HepG2 (cell line): Measurements from ENCODE around the gene TBC1D14. TPM values are rescaled to one million over a fixed set of nuclear protein-coding genes. Genes with fewer than 3 reads are reported as not detected.
A peak's percentile ranks its signal among the peaks of the same experiment; 100 is the strongest.

Experiments
- ATF6 ChIP-seq: sonication (generic); formaldehyde crosslinking; conservative IDR thresholded peaks from 2 replicates; pipeline ENCODE4 v1.4.0; 2020; ENCODE audit warnings: missing genetic modification reagents
- BRCA1 ChIP-seq: sonication (generic); formaldehyde crosslinking; IDR thresholded peaks from 2 replicates; pipeline ENCODE4 v1.4.0; 2020; ENCODE audit warnings: missing genetic modification reagents
- CENPBD1 ChIP-seq: sonication (generic); formaldehyde crosslinking; IDR thresholded peaks from 2 replicates; pipeline ENCODE4 v1.8.0; 2022; ENCODE audit warnings: missing genetic modification reagents, low read depth, mild to moderate bottlenecking, borderline replicate concordance
- KMT2B ChIP-seq: IDR thresholded peaks from 2 replicates; pipeline ENCODE4 v1.6.1; 2016; ENCODE audit warnings: missing genetic modification reagents, missing compliant biosample characterization
- NBN ChIP-seq: fragments of 450-650 bp; conservative IDR thresholded peaks from 2 replicates; pipeline ENCODE4 v1.6.1; 2017
- NFAT5 ChIP-seq: sonication (generic); formaldehyde crosslinking; IDR thresholded peaks from 2 replicates; pipeline ENCODE4 v1.4.0; 2020; ENCODE audit warnings: missing genetic modification reagents
- REL ChIP-seq: sonication (generic); formaldehyde crosslinking; conservative IDR thresholded peaks from 2 replicates; pipeline ENCODE4 v1.8.0; 2022; ENCODE audit warnings: mild to moderate bottlenecking, missing genetic modification reagents, moderate library complexity
- SETDB1 ChIP-seq: sonication (generic); formaldehyde crosslinking; IDR thresholded peaks from 2 replicates; pipeline ENCODE4 v1.5.1; 2020; ENCODE audit warnings: missing genetic modification reagents, mild to moderate bottlenecking, borderline replicate concordance
- SRY ChIP-seq: sonication (generic); formaldehyde crosslinking; IDR thresholded peaks from 2 replicates; pipeline ENCODE4 v1.8.0; 2022; ENCODE audit warnings: mild to moderate bottlenecking, missing genetic modification reagents
- TAF1 ChIP-seq: sonication (generic); formaldehyde crosslinking; IDR thresholded peaks from 2 replicates; pipeline ENCODE4 v1.4.0; 2020; ENCODE audit warnings: missing genetic modification reagents
- XRCC5 ChIP-seq: fragments of 200-400 bp; formaldehyde crosslinking; optimal IDR thresholded peaks from 2 replicates; pipeline ENCODE3; 2017; ENCODE audit warnings: mild to moderate bottlenecking, low read length
- ZBTB43 ChIP-seq: sonication (generic); formaldehyde crosslinking; conservative IDR thresholded peaks from 2 replicates; pipeline ENCODE4 v1.4.0; 2020; ENCODE audit warnings: missing genetic modification reagents
- ZNF160 ChIP-seq: sonication (generic); formaldehyde crosslinking; IDR thresholded peaks from 2 replicates; pipeline ENCODE4 v1.8.0; 2022; ENCODE audit warnings: mild to moderate bottlenecking, inconsistent platforms, missing genetic modification reagents
- ZNF30 ChIP-seq: sonication (generic); formaldehyde crosslinking; IDR thresholded peaks from 2 replicates; pipeline ENCODE4 v1.5.0; 2020; ENCODE audit warnings: mild to moderate bottlenecking, missing genetic modification reagents
- ZNF616 ChIP-seq: sonication (generic); formaldehyde crosslinking; IDR thresholded peaks from 2 replicates; pipeline ENCODE4 v1.5.0; 2020; ENCODE audit warnings: low read depth, mild to moderate bottlenecking, missing genetic modification reagents
- ZNF619 ChIP-seq: sonication (generic); formaldehyde crosslinking; IDR thresholded peaks from 2 replicates; pipeline ENCODE4 v1.4.0; 2020; ENCODE audit warnings: mild to moderate bottlenecking, missing genetic modification reagents
- ZNF660 ChIP-seq: sonication (generic); formaldehyde crosslinking; IDR thresholded peaks from 2 replicates; pipeline ENCODE4 v1.5.1; 2020; ENCODE audit warnings: mild to moderate bottlenecking, low read depth, missing genetic modification reagents, borderline replicate concordance
- ZNF770 ChIP-seq: sonication (generic); formaldehyde crosslinking; IDR thresholded peaks from 2 replicates; pipeline ENCODE4 v1.5.0; 2020; ENCODE audit warnings: mild to moderate bottlenecking, missing genetic modification reagents
- ZSCAN20 ChIP-seq: sonication (generic); formaldehyde crosslinking; IDR thresholded peaks from 2 replicates; pipeline ENCODE4 v1.4.0; 2020; ENCODE audit warnings: missing genetic modification reagents, mild to moderate bottlenecking, borderline replicate concordance
- polyA plus RNA-seq, 8 experiments: library from polyadenylated mRNA; depleted of rRNA in 3 of 8; stranded (reverse) in 7 of 8; unstranded in 1 of 8; fragments of >200 nt; fragmentation: Illumina TruSeq in 4 of 8; extraction: Trizol in 4 of 8; gene quantifications; 2 replicates each; pipeline versions ENCODE4 v1.2.1 to v1.2.3, GENCODE V29; 2011 to 2016; ENCODE audit warnings: low read depth in 4 of 8, missing spikeins in 1 of 8, mixed read lengths in 1 of 8; ENCODE audit not compliant: insufficient read depth in 1 of 8
- total RNA-seq, 5 experiments: library from RNA; depleted of rRNA; stranded (reverse); fragments of >200 nt; fragmentation: Illumina TruSeq; extraction: Trizol; gene quantifications; 2 replicates each; pipeline ENCODE4 v1.2.3, GENCODE V29; 2016; ENCODE audit warnings: low read depth in 1 of 5

The TBC1D14 gene
- total and polyA plus RNA-seq, 2 of the 13 experiments (the other 11 are each of a cell fraction or from before 2014, with no cell fraction given), result 29.5 to 46.5 TPM

GRCh38 chr4:6926681-6927478, 17.3 kb downstream of the TBC1D14 start (continued):
- TF ChIP-seq NFAT5 (CRISPR knock-in tag) (no peak), ZNF619 (CRISPR knock-in tag) (no peak), SRY (CRISPR knock-in tag) (no peak), REL (CRISPR knock-in tag) (no peak), ZNF770 (peak; percentile 12; the same call in 1 of the 2 replicates), ZNF660 (CRISPR knock-in tag) (no peak), KMT2B (CRISPR knock-in tag) (peak; percentile 48; the same call in 1 of the 2 replicates), ZNF160 (no peak), XRCC5 (no peak), NBN (no peak), CENPBD1 (no peak), TAF1 (CRISPR knock-in tag) (peak; percentile 37; the same call in 1 of the 2 replicates), ZNF30 (no peak), ZNF616 (CRISPR knock-in tag) (no peak), ZSCAN20 (CRISPR knock-in tag) (no peak), ATF6 (CRISPR knock-in tag) (no peak), SETDB1 (no peak), BRCA1 (no peak), ZBTB43 (no peak)
